Natural killer cell (primary cell): ENCODE measurements around the gene PADI2. TPM values are rescaled to one million over a fixed set of nuclear protein-coding genes. Genes with fewer than 3 reads are reported as not detected.

Experiments used
- ATAC-seq, 3 donors: fragments of 150-1000 bp in 2 of 3; fragments of 200-7000 bp in 1 of 3; cut with Tn5 transposase; 1 replicate in 1 of 3; 2 replicates in 2 of 3; pipeline ENCODE4 v1.10.0; 2021; ENCODE audit warnings: mild to moderate bottlenecking in 2 of 3, moderate library complexity in 2 of 3
- DNase-seq, 2 donors: peaks; one replicate each; pipeline versions ENCODE4 v3.0.0 to v3.0.0-alpha.2; 2013 to 2021; ENCODE audit warnings: mixed read lengths in 1 of 2
- H3K27ac ChIP-seq: one replicate; pipeline ENCODE4 v1.5.1; 2013; ENCODE audit warnings: mild to moderate bottlenecking, low read length
- H3K27me3 ChIP-seq: one replicate; pipeline ENCODE4 v1.6.1; 2013; ENCODE audit warnings: low read length; ENCODE audit not compliant: control insufficient read depth, insufficient read depth
- H3K36me3 ChIP-seq: one replicate; pipeline ENCODE4 v1.6.1; 2013; ENCODE audit warnings: low read length; ENCODE audit not compliant: control insufficient read depth, insufficient read depth
- H3K4me1 ChIP-seq: one replicate; pipeline ENCODE4 v1.6.1; 2013; ENCODE audit warnings: low read length; ENCODE audit not compliant: control insufficient read depth, insufficient read depth
- H3K4me3 ChIP-seq: one replicate; pipeline ENCODE4 v1.5.1; 2013; ENCODE audit warnings: low read length
- H3K9me3 ChIP-seq: one replicate; pipeline ENCODE4 v1.6.1; 2013; ENCODE audit warnings: low read length; ENCODE audit not compliant: control insufficient read depth, insufficient read depth
- H3K27ac Mint-ChIP-seq, 2 donors: one replicate each; pipeline ENCODE4 v1.8.0; 2022; ENCODE audit warnings: mild to moderate bottlenecking in 2 of 2, mixed read lengths in 2 of 2, moderate library complexity in 1 of 2
- H3K27me3 Mint-ChIP-seq, 2 donors: one replicate each; pipeline ENCODE4 v1.8.0; 2022; ENCODE audit warnings: low read depth in 2 of 2, mixed read lengths in 2 of 2
- H3K36me3 Mint-ChIP-seq: one replicate; pipeline ENCODE4 v1.8.0; 2022; ENCODE audit warnings: mixed read lengths
- H3K4me1 Mint-ChIP-seq, 2 donors: one replicate each; pipeline ENCODE4 v1.8.0; 2022; ENCODE audit warnings: mixed read lengths in 2 of 2
- H3K4me3 Mint-ChIP-seq: one replicate; pipeline ENCODE4 v1.8.0; 2022; ENCODE audit warnings: mild to moderate bottlenecking, moderate library complexity, mixed read lengths
- H3K9me3 Mint-ChIP-seq, 2 donors: one replicate each; pipeline ENCODE4 v1.8.0; 2022; ENCODE audit warnings: mixed read lengths in 2 of 2
- WGBS: methylation state at CpG from one replicate; pipeline ENCODE4 v1.1.7; 2013; ENCODE audit warnings: missing lambda C conversion rate; ENCODE audit not compliant: insufficient coverage; 5-methylcytosine and 5-hydroxymethylcytosine counted together
- intact Hi-C: fragments of 100-400 bp; cut with micrococcal nuclease; formaldehyde crosslinking; loops from one replicate; pipeline ENCODE4 v1.14.2; 2022
- total RNA-seq, 4 donors: library from RNA; stranded (reverse); fragments of 120-200 nt in 1 of 4; gene quantifications; one replicate each; pipeline versions ENCODE4 v1.2.3 to v1.2.4, GENCODE V29; 2013 to 2022
- TF ChIP-seq, protein P1 (sequence below): fragments of 200-600 bp; IDR thresholded peaks from one replicate; pipeline ENCODE4 v1.8.0; 2022; ENCODE audit warnings: antibody characterized with exemption

Gene PADI2
- total RNA-seq, 3 donors from 2014 or later (not counting 1 experiment from before 2014, with no cell fraction given) = 0.56 to 2.5 (median 0.88) TPM

DNA sequence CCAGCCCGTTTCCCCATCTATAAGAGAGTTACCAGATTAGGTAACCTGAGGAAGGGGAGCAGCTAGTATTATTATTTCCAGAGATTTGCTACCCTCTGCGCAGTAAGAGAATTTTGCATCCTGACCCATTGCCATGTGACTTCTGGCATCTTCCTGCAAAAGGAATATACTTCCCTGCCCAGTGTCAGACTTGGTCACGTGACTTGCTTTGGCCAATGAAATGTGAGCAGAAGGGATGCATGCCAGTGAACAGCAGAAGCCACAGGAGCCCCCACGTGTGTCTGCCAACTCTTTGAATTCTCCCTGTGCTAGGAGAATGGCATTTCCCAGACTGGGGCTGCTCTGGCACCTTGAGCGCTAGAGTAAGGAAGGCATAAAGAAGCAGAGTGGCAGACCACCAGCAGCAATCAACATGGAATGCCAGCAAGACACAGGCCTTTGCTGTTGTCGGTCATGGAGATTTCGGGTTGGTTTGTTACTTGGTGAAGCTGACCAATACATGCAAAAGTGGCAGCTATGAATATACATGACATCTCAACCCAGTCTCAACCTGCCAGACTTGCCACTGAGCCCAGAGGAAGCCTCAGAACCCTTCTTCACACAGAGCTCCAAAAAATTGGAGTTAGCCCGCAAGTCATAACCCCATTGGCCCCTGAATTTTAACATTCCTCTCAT is 39.0 kb downstream of the PADI2 start:
- Mint-ChIP-seq H3K4me1 (peaks cover 0 to 5% of the 10 kb centered on the region in 2 donors), H3K27me3 (peaks cover 0 to 2% of the 10 kb centered on the region in 2 donors), H3K4me3 (no peak overlapping the region), H3K36me3 (no peaks in the 10 kb centered on the region), H3K9me3 (peaks cover 0 to 3% of the 10 kb centered on the region in 2 donors), H3K27ac (no peak overlapping the region)
- Histone ChIP-seq H3K36me3 (no peaks in the 10 kb centered on the region), H3K4me3 (no peak overlapping the region), H3K9me3 (no peaks in the 10 kb centered on the region), H3K4me1 (no peaks in the 10 kb centered on the region), H3K27ac (no peak overlapping the region), H3K27me3 (no peaks in the 10 kb centered on the region)
- ATAC-seq (no peak), DNase-seq (no peak)
- TF ChIP-seq, protein P1, sequence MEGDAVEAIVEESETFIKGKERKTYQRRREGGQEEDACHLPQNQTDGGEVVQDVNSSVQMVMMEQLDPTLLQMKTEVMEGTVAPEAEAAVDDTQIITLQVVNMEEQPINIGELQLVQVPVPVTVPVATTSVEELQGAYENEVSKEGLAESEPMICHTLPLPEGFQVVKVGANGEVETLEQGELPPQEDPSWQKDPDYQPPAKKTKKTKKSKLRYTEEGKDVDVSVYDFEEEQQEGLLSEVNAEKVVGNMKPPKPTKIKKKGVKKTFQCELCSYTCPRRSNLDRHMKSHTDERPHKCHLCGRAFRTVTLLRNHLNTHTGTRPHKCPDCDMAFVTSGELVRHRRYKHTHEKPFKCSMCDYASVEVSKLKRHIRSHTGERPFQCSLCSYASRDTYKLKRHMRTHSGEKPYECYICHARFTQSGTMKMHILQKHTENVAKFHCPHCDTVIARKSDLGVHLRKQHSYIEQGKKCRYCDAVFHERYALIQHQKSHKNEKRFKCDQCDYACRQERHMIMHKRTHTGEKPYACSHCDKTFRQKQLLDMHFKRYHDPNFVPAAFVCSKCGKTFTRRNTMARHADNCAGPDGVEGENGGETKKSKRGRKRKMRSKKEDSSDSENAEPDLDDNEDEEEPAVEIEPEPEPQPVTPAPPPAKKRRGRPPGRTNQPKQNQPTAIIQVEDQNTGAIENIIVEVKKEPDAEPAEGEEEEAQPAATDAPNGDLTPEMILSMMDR = no peak
- intact Hi-C loops = no loop called here
- 92% methylated on average over 7 of the region's 8 CpGs for whole genome bisulfite sequencing

DNA sequence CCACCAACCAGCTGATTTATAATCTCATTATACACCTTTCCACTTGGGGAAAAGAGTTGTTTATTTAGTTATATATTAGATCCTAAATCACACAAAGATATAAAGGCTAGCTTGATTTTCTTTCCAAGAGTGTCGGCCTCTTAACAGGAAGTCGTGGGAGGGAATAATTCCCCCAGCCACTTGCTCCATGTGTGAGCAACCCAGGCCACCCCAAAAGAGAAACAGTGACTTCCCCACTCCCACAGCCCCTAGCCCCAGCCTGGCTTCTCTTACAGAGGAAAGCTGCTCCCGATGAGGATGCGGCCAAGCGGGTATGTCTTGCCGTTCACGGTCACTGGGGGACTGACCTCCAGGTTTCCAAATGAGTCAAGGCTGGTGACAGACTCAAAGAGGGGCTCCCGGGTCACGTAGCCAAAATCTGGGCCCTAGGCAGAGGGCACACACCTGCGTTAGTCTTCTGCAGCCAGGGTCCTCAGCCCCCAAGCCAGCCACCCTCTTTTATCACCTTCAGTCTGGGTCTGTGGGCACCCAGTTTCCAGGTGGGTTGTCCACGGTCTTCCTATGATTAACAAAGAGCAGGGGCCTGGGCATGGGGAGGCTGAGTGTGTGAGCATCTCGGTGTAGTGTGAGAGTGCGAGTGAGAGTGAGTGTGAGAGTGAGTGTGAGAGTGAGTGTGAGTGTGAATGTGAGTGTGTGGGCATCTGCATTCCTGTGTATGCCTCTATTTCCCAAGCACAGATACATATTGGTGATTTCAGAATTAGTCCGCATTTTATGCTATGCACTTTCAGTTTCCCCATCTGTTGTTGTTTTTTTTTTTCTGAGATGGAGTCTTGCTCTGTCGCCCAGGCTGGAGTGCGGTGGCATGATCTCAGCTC is 40.0 kb downstream of the PADI2 start:
- DNase-seq = no peak
- Histone ChIP-seq H3K36me3 (no peaks in the 10 kb centered on the region), H3K27ac (no peak overlapping the region), H3K27me3 (no peaks in the 10 kb centered on the region), H3K4me3 (no peak overlapping the region), H3K9me3 (no peaks in the 10 kb centered on the region), H3K4me1 (no peaks in the 10 kb centered on the region)
- no peak overlapping the region for H3K4me3 Mint-ChIP-seq
- intact Hi-C loops = no loop called here
- H3K27me3 Mint-ChIP-seq = no peaks in the 10 kb centered on the region
- WGBS = 86% methylated on average over 16 of the region's 16 CpGs
- no peaks in the 10 kb centered on the region for H3K36me3 Mint-ChIP-seq
- H3K27ac Mint-ChIP-seq = no peak overlapping the region
- H3K9me3 Mint-ChIP-seq = peaks cover 0 to 3% of the 10 kb centered on the region in 2 donors
- no peak for ATAC-seq
- TF ChIP-seq, protein P1 = no peak
- H3K4me1 Mint-ChIP-seq = no peaks in the 10 kb centered on the region

DNA sequence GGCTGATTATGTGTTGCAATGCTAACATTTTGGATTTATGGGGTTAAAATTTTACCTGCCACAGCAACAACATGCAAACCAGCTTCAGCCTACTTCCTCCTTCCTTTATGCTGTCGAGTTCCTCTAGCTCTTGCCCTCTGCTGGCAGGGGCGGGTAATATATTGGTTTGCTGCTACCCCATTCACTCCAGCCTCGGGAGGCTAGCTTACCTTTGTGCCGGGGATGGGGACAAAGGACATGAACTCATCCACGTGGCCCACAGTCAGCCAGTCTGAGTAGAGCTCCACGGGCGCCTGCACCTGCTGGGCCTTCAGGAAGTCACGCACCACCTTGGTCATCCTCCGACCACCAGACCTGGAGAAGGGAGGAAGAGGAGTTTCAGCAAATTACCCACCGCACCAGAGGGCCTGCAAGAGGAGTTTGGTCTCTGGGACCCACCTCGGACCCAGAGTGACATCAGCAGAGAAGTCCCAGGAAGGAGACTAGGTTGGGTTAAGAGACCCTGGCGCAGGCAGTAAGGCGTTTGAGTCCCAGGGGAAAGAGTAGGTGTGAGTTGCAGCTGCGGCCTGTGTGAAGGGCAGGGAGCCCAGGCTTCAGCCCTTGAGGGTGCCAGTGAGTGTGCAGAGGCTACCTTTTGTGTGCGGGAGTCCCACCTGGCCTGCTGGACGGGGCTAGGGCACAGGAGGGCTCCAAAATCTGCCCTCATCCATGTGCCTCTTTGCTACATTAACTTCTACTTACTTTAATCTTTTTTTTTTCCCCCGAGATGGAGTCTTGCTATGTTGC is 43.6 kb downstream of the PADI2 start:
- H3K9me3 Mint-ChIP-seq = peaks cover 0 to 3% of the 10 kb centered on the region in 2 donors
- Histone ChIP-seq H3K4me3 (no peak overlapping the region), H3K9me3 (no peaks in the 10 kb centered on the region), H3K36me3 (no peaks in the 10 kb centered on the region), H3K27ac (no peak overlapping the region), H3K27me3 (no peaks in the 10 kb centered on the region), H3K4me1 (no peaks in the 10 kb centered on the region)
- no peaks in the 10 kb centered on the region for H3K4me1 Mint-ChIP-seq
- H3K4me3 Mint-ChIP-seq = no peak overlapping the region
- TF ChIP-seq, protein P1 = no peak
- H3K27me3 Mint-ChIP-seq = peaks cover 0 to 4% of the 10 kb centered on the region in 2 donors
- peak in 1 of 2 donors; percentile 27 for DNase-seq
- ATAC-seq = peak in 1 of 3 donors; percentile 59
- no peak overlapping the region for H3K27ac Mint-ChIP-seq
- WGBS = 73% methylated on average over 17 of the region's 17 CpGs
- no peaks in the 10 kb centered on the region for H3K36me3 Mint-ChIP-seq
- intact Hi-C loops = no loop called here
